Lung (tissue), 12 donors: ENCODE measurements around the gene MLANA. TPM values are rescaled to one million over a fixed set of nuclear protein-coding genes. Genes with fewer than 3 reads are reported as not detected.

ENCODE experiments used
- ATAC-seq: fragments of 200-7000 bp; cut with Tn5 transposase; one replicate; pipeline ENCODE4 v1.9.1; 2020; ENCODE audit warnings: moderate number of reproducible peaks; ENCODE audit not compliant: insufficient read depth, low FRiP score
- DNase-seq, 3 donors: peaks; one replicate each; pipeline ENCODE4 v3.0.0-alpha.2; 2013 to 2017
- H3K27ac ChIP-seq, 2 donors: one replicate each; pipeline ENCODE4 v1.5.1; 2013; ENCODE audit warnings: mild to moderate bottlenecking in 2 of 2, moderate library complexity in 2 of 2, control low read depth in 1 of 2, inconsistent platforms in 1 of 2, low read depth in 1 of 2, low read length in 1 of 2
- H3K27me3 ChIP-seq, 3 donors: one replicate each; pipeline ENCODE4 v1.5.1; 2013; ENCODE audit warnings: low read length in 2 of 3; ENCODE audit not compliant: control insufficient read depth in 3 of 3, insufficient read depth in 3 of 3
- H3K36me3 ChIP-seq, 4 donors: one replicate each; pipeline ENCODE4 v1.5.1; 2013; ENCODE audit warnings: low read length in 4 of 4, mild to moderate bottlenecking in 1 of 4, moderate library complexity in 1 of 4; ENCODE audit not compliant: control insufficient read depth in 4 of 4, insufficient read depth in 4 of 4
- H3K4me1 ChIP-seq, 5 donors: one replicate each; pipeline ENCODE4 v1.5.1; 2013; ENCODE audit warnings: low read length in 5 of 5, mild to moderate bottlenecking in 2 of 5, moderate library complexity in 1 of 5; ENCODE audit not compliant: control insufficient read depth in 5 of 5, insufficient read depth in 5 of 5
- H3K4me3 ChIP-seq: one replicate; pipeline ENCODE4 v1.5.1; 2013; ENCODE audit warnings: mild to moderate bottlenecking, control low read depth, moderate library complexity
- H3K9ac ChIP-seq, 2 donors: one replicate each; pipeline ENCODE4 v1.5.1; 2013; ENCODE audit warnings: low read length in 2 of 2, control low read depth in 1 of 2; ENCODE audit not compliant: insufficient read depth in 1 of 2
- H3K9me3 ChIP-seq, 4 donors: one replicate each; pipeline ENCODE4 v1.5.1; 2013; ENCODE audit warnings: low read length in 3 of 4, mild to moderate bottlenecking in 1 of 4, moderate library complexity in 1 of 4; ENCODE audit not compliant: control insufficient read depth in 4 of 4, insufficient read depth in 3 of 4
- WGBS, 2 donors: extraction: QIAGEN DNeasy Blood & Tissue Kit; methylation state at CpG; one replicate each; pipeline ENCODE4 v1.1.7; 2013; 5-methylcytosine and 5-hydroxymethylcytosine counted together
- polyA plus RNA-seq, 2 donors: library from polyadenylated mRNA; stranded (reverse); fragments of 200-250 nt; gene quantifications; one replicate each; pipeline ENCODE4 v1.2.1, GENCODE V29; 2013
- total RNA-seq, 2 donors: library from RNA; depleted of rRNA in 1 of 2; stranded (reverse); fragments of >200 nt in 1 of 2; gene quantifications; one replicate each; pipeline ENCODE4 v1.2.1, GENCODE V29; 2014 to 2021
- TF ChIP-seq, protein P1 (sequence below): IDR thresholded peaks from 2 replicates; pipeline ENCODE4 v1.5.1; 2012; ENCODE audit warnings: mild to moderate bottlenecking; ENCODE audit errors: control extremely low read depth, extremely low read depth
- donor health status: control.
- donor health status: control.
- donor health status: Bipolar disorder and iron deficiency.
- donor health status: healthy.
- donor health status: DM: yes; HTN: yes; CAD: no.

Gene MLANA
- total and polyA plus RNA-seq, 4 donors = not detected

DNA sequence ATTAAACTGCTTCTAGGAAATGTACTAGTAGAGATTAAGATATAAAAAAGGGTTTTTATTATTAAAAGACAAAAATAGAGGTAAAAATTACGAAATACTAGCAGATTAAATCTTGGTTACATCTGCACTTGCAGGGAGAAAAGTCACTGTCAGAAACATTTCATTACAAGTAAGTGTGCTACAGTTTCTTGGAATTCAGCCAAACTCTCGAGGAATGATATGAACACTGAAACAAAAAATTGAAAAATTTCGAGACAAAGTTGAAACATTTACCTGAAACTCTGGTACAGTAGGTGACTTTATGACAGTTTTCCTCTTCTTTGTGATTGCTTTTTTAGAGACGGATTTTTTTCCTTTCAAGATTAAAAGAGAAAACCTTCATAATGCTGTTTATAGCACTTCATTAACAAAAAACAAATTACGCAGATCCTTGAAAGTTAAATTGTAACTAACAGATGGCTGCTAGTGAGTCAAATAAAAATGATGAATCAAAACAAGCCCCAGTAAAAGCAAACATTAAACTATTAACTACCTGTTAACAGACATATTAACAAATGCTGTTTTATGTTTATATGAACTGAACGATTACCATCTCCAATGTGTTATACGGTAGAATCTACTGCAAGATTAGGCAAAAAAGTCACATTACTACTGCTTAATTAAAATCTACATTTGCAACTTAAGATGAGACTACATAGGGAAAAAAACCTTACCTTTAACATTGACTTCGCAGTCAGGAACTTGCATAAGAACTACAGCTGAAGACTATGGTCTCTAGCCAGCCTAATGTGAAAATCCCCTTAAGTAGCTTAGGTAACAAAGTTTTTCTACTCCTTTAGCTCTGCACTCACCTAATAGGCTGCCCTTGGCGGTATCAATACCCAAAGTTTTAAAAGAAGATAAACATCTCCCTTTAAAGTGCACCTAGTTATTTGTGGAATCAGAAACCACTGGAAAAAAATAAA lies 63.3 kb downstream of the MLANA start:
- TF ChIP-seq, protein P1, sequence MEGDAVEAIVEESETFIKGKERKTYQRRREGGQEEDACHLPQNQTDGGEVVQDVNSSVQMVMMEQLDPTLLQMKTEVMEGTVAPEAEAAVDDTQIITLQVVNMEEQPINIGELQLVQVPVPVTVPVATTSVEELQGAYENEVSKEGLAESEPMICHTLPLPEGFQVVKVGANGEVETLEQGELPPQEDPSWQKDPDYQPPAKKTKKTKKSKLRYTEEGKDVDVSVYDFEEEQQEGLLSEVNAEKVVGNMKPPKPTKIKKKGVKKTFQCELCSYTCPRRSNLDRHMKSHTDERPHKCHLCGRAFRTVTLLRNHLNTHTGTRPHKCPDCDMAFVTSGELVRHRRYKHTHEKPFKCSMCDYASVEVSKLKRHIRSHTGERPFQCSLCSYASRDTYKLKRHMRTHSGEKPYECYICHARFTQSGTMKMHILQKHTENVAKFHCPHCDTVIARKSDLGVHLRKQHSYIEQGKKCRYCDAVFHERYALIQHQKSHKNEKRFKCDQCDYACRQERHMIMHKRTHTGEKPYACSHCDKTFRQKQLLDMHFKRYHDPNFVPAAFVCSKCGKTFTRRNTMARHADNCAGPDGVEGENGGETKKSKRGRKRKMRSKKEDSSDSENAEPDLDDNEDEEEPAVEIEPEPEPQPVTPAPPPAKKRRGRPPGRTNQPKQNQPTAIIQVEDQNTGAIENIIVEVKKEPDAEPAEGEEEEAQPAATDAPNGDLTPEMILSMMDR = no peak
- no peaks in the 10 kb centered on the region for H3K9me3 ChIP-seq
- no peak overlapping the region for H3K27ac ChIP-seq
- peaks cover 0 to 13% (median 4%) of the 10 kb centered on the region in 5 donors for H3K4me1 ChIP-seq
- 65 to 82% methylated on average over 9 of the region's 9 CpGs for WGBS, 2 donors
- no peak overlapping the region for H3K4me3 ChIP-seq
- H3K36me3 ChIP-seq = no peaks in the 10 kb centered on the region
- ATAC-seq = no peak
- no peaks in the 10 kb centered on the region for H3K27me3 ChIP-seq
- H3K9ac ChIP-seq = no peak overlapping the region
- DNase-seq = peak in 2 of 3 donors; percentile 63 to 71

DNA sequence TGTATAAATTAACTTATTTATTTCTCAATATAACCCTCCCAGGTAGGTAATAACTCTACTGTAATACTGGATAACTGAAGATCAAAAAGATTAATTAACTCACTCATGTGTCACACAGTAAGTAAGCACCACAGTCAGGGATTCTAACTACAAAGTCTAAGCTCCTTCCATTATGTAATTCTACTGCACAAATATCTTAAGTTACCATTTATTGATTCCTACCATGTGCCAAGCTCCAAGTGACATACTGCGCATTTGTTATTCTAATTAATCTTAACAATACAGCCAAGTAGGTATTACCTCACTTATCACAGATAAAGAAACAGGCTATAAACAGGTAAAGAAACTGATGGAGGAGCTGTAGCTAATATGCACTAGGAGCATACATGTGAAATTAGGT lies 66.5 kb downstream of the MLANA start:
- Histone ChIP-seq H3K4me3 (no peak overlapping the region), H3K9me3 (no peaks in the 10 kb centered on the region), H3K9ac (no peak overlapping the region), H3K27ac (no peak overlapping the region), H3K4me1 (peaks cover 0 to 10% (median 4%) of the 10 kb centered on the region in 5 donors), H3K36me3 (no peaks in the 10 kb centered on the region), H3K27me3 (no peaks in the 10 kb centered on the region)
- ATAC-seq (no peak), DNase-seq (no peak)
- 94 to 99% methylated on average over 1 of the region's 1 CpG for WGBS, 2 donors
- TF ChIP-seq, protein P1 = no peak

DNA sequence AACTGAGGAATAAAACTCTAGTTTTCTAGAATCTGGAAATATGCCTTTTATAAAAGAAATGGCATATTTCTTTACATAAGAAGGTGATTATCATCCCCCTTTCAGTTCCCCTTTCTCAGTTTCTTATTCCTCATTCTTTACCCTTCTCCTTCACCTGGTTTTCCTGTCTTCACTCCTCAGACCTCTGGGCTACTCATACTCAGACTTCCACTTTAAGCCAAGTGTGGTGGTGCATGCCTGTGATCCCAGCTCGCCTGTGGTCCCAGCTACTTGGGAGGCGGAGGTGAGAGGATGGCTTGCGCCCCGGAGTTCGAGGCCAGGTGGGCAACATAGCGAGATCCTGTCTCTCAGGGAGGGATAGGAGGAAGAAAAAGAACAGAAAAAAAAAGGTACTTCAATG lies 67.6 kb downstream of the MLANA start:
- WGBS, 2 donors = 91 to 96% methylated on average over 6 of the region's 6 CpGs

More for the DNA sequence above, 67.6 kb downstream of the MLANA start:
- H3K4me1 ChIP-seq = peaks cover 0 to 10% (median 4%) of the 10 kb centered on the region in 5 donors
- TF ChIP-seq, protein P1 = no peak
- no peak for DNase-seq
- no peaks in the 10 kb centered on the region for H3K9me3 ChIP-seq
- no peak overlapping the region for H3K9ac ChIP-seq
- no peak overlapping the region for H3K4me3 ChIP-seq
- no peaks in the 10 kb centered on the region for H3K36me3 ChIP-seq
- no peak for ATAC-seq
- H3K27ac ChIP-seq = no peak overlapping the region
- H3K27me3 ChIP-seq = no peaks in the 10 kb centered on the region

Other genes with a start within 250 kb of the MLANA start
- 10 to 100 TPM; 19.0 to 21.5 TPM for gene ERMP1, start 57.8 kb upstream of the MLANA start, total RNA-seq
- gene ERMP1, start 57.8 kb upstream of the MLANA start, polyA plus RNA-seq = 1 to 10 TPM; 3.1 to 7.1 TPM
- 10 to 100 TPM; 14.3 to 19.5 TPM for gene RANBP6, start 124.7 kb downstream of the MLANA start, total RNA-seq
- gene RANBP6, start 124.7 kb downstream of the MLANA start, polyA plus RNA-seq = 10 to 100 TPM in 1 of 2 donors, 1 to 10 TPM in 1; 5.8 to 10.3 TPM